ENCODE measurements around the gene HERPUD1. TPM values are rescaled to one million over a fixed set of nuclear protein-coding genes. Genes with fewer than 3 reads are reported as not detected.

Gene HERPUD1
- total RNA-seq, 4 donors from 2014 or later: 40.6 to 81.3 (median 43.9) TPM

- Histone ChIP-seq H3K9me3 (no peaks in the 10 kb centered on the region), H3K27ac (no peak overlapping the region), H3K27me3 (peaks cover 0 to 46% (median 0%) of the 10 kb centered on the region in 4 donors), H3K36me3 (no peaks in the 10 kb centered on the region), H3K4me3 (no peak overlapping the region), H3K4me1 (peaks cover 6 to 40% (median 22%) of the 10 kb centered on the region in 3 donors)
- 54 to 74% methylated on average over 3 of the region's 3 CpGs for WGBS, 2 donors
- intact Hi-C loops (cut with DNase I): no loop called here
- TF ChIP-seq POLR2A (IDR thresholded peaks at IDR 0.05) (no peak), CTCF (IDR thresholded peaks at IDR 0.05) (no peak)
- no peak for DNase-seq
Measured at GRCh38 chr16:56961386-56961785, 29.4 kb downstream of the HERPUD1 start.

- H3K4me1 ChIP-seq: peaks cover 6 to 40% (median 22%) of the 10 kb centered on the region in 3 donors
- WGBS, 2 donors: 67 to 71% methylated on average over 6 to 10 of the region's 12 CpGs
- intact Hi-C loops (cut with DNase I): no loop called here
- TF ChIP-seq CTCF (IDR thresholded peaks at IDR 0.05) (no peak), POLR2A (IDR thresholded peaks at IDR 0.05) (no peak)
- H3K27ac ChIP-seq: no peak within 1 kb of the TSS
- no peaks in the 10 kb centered on the region for H3K9me3 ChIP-seq
- peaks cover 0 to 41% (median 0%) of the 10 kb centered on the region in 4 donors for H3K27me3 ChIP-seq
- no peaks in the 10 kb centered on the region for H3K36me3 ChIP-seq
- H3K4me3 ChIP-seq: no peak within 1 kb of the TSS
- DNase-seq: no peak
Measured at GRCh38 chr16:56961851-56962281, 29.9 kb downstream of the HERPUD1 start, which contains the start of gene CETP. TSS of gene CETP (plus strand) at chr16:56961950. CDS start at chr16:56961980, 30 bp downstream.

- peak; percentile 47 for DNase-seq
- H3K27me3 ChIP-seq: peaks cover 0 to 21% (median 0%) of the 10 kb centered on the region in 4 donors
- WGBS, 2 donors: 58 to 70% methylated on average over 18 to 20 of the region's 30 CpGs
- H3K27ac ChIP-seq: no peak overlapping the region
- no peaks in the 10 kb centered on the region for H3K9me3 ChIP-seq
- TF ChIP-seq POLR2A (IDR thresholded peaks at IDR 0.05) (no peak), CTCF (IDR thresholded peaks at IDR 0.05) (peak; percentile 86 to 97 (median 92))
- no peaks in the 10 kb centered on the region for H3K36me3 ChIP-seq
- H3K4me3 ChIP-seq: no peak overlapping the region
- intact Hi-C loops (cut with DNase I): no loop called here
- H3K4me1 ChIP-seq: peaks cover 6 to 40% (median 22%) of the 10 kb centered on the region in 3 donors
Measured at GRCh38 chr16:56964243-56965148, 32.6 kb downstream of the HERPUD1 start.

- H3K4me3 ChIP-seq: no peak overlapping the region
- H3K4me1 ChIP-seq: peaks cover 6 to 38% (median 22%) of the 10 kb centered on the region in 3 donors
- H3K27ac ChIP-seq: peak overlapping the region; percentile 14 to 44 (median 40)
- no peaks in the 10 kb centered on the region for H3K36me3 ChIP-seq
- intact Hi-C loops (cut with DNase I): no loop called here
- H3K27me3 ChIP-seq: peaks cover 0 to 15% (median 0%) of the 10 kb centered on the region in 4 donors
- H3K9me3 ChIP-seq: no peaks in the 10 kb centered on the region
- WGBS, 2 donors: 80 to 84% methylated on average over 12 of the region's 12 CpGs
- DNase-seq: no peak
- TF ChIP-seq POLR2A (IDR thresholded peaks at IDR 0.05) (no peak), CTCF (IDR thresholded peaks at IDR 0.05) (no peak)
Measured at GRCh38 chr16:56965149-56966092, 33.5 kb downstream of the HERPUD1 start.

All from esophagus squamous epithelium (tissue), 5 donors.